NCI-H510A (cell line): ENCODE data around the gene RAB6A.
"Not testable (repeated sequence)": the region's sequence is repeated elsewhere in the genome, so short reads cannot be mapped to it uniquely, and the experiment has no call there.

ENCODE experiments used
- DNase-seq: peaks from one replicate; lab custom pipeline; 2025; lab: John Stamatoyannopoulos, UW

RAB6A gene

DNA sequence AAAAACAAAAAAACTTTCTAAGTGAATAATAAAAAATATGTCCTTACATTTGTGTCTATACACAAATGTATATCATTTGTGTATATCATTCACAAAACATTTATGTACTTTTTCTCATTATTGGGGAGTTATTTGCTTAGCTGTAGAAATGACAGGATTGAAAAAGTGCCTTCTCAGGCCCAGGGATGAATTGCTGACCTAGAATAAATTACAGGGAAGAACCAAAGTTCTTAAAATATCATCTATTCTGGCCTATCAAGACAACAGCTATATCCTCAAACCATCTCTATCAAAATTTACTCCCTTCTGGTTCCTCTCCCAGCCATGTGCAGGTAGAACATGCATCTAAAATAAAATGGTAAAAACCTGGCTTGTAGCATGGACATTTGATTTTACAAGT, 1.9 kb upstream of the RAB6A start:
- no peak for DNase-seq

DNA sequence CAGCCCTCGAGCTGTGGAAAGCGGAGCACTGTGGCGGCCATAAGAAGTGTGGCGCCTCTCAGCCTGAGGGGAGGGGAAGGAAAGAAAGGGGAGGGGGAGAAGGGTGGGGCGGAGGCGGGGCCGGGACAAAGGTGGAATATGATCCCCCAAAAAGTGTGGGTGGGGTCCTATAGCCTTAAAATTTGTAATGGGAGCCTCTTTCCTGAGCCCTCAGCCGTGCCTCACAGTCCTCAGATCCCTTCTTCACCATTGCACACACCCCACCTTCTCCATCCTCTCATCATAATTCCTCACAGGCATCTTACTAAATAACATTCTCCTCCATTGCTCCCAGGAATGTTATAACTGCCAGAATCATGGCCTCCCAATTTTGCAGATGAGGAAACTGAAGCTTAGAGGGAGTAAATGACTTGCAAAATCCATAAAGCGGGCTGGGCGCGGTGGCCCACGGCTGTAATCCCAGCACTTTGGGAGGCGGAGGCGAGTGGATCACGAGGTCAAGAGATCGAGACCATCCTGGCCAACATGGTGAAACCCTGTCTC, 600 bp upstream of the RAB6A start:
- DNase-seq: no peak

DNA sequence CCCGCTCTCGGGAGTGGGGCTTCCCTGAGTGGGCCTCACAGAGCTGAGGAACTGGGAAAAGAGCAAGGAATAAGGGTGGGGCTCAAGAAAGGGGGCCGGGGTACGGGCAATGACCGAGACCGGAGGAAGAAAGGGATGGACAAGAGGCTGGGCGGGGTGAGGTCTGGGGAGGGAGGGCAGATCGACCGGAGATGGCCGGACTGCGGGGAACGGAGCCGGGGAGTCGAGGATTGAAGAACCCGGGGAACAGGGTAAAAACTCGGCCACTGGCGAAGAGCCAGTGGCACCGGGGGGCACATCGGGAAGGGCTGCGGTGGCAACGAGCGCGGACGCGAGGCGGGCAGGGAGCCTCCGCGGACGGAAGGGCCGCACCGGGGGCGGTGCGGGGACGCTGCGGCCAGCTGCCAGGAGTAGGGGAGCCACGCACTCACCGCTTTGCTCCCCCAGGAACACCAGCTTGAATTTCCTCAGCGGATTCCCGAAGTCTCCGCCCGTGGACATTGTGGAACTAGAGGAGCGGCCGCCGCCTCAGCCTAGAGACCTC, 667 bp downstream of the RAB6A start:
- DNase-seq: no peak

DNA sequence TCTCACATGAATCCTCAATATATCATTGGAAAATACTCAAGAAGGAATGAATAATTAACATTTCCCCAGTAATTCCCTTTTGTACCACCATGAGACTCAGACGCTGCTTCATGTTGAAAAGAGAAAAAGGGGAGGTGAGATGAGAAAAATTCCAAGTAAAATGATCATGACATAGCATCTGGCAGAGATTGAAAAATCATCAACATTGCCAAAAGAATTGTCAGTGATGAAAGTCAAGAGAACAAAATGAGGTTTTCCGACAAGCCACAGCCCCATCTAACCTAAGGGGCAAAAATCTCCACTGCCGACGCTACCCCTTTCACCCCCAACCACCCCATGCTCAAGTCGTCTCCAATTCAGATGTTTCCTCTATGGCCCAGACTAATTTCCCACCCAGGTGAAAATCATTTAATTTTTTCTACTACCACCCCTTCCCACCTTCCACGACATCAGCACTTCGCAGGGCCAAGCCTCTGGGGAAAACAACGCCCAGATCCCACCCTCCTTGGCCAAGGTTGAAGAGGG, 1.2 kb downstream of the RAB6A start:
- DNase-seq: no peak

DNA sequence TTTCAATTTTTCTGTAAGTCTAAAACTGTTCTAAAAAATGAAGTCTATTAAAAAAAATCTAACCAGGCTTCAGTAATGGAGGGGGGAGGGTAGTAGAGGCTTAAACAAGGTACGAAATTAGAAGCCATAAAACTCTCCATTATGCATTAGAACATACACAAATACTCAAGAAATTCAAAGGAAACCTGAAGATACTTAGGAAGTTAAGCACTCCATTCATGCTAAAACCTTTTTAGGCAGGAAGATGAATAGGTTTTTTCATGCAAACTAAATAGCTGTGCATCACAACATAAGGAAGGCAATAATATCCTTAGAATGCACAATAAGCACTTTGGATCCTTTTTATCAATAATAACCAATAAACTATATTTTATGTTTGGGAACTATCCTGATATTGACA, 2.4 kb downstream of the RAB6A start:
- no peak for DNase-seq

DNA sequence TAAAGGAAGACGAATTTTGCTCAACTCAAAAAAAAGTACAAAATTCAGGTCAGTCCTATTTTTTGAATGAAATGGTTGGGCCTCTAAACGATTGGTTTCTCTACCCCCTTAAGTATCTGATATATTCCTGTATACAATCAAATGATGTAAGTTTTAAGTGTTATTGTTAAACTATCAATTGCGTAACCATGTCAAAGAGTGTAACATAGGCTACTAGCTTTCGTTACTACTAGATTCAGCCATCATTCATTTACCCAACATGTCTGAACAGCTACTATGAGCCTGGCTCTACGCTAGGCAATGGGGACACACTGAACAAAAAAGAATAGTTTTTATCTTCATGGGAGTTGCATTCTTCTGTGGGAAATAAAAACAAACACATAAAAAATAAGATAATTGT, 3.3 kb downstream of the RAB6A start:
- no peak for DNase-seq

DNA sequence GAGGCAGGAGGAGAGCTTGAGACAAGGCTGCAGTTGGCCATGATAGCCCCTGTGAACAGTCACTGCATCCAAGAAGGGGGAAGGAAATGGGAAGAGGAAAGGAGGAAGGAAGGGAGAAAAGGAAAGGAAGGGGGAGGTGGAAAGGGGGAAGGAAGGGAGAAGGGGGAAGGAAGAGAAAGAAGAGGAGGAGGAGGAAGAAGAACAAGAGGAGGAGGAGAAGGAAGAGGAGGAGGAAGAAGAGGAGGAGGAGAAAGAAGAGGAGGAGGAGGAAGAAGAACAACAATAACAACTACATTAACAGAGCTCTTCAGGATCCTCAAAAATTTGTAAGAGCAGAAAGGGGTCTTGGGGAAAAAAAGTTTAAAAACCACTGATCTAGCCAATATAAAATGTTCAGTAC, 5.2 kb downstream of the RAB6A start:
- DNase-seq: no peak

DNA sequence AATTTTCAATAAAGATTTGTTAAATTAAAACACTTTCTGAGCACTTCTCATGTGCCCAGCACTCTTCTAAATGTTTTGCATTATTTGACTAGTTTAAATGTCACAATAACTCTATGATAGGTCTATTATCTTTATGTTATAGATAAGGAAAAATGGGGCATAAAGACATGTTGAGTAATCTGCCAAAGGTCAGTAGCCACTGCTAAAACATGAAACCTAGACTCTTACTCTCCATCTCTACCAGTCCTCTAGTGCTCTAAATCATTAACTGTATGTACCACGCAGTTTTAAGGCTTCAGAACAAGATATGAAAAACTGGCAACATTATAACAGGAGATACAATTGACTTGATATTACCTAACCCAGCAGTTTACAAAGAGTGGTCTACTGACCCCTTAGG, 6.9 kb downstream of the RAB6A start:
- no peak for DNase-seq

DNA sequence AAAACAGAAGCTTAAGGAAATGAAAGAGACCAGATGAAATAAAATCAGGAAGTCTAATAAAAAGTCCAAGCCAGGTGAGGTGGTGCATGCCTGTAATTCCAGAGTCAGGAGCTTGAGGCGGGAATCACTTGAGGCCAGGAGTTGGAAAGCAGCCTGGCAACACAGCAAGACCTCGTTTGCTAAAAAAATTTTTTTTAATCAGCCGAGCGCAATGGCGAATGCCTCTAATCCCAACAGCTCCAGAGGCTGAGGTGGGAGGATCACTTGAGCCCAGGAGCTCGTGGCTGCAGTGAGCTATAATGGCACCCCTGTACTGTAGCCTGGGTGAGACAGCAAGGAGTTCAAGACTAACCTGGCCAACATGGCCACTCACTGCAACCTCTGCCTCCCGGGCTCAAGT, 8.0 kb downstream of the RAB6A start:
- DNase-seq: no peak

DNA sequence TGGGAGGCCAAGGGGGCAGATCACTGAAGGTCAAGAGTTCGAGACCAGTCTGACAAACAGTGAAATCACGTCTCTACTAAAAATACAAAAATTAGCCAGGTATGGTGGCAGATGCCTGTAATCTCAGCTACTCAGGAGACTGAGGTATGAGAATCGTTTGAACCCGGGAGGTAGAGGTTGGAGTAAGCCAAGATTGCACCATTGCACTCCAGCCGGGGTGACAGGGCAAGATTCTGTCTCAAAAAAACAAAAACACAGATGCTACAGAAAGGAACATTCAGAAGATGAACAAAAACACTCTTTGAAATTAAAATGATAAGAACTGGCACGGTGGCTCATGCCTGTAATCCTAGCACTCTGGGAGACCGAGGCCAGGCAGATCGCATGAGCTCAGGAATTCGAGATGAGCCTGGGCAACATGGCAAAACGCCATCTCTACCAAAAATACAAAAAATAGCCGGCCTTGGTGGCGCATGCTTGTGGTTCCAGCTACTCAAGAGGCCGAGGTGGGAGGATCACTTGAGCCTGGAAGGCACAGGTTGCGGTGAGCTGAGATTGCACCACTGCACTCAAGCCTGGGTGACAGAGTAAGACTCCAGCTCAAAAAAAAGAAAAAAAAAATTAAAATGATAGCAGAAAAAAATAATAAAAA, 8.5 kb downstream of the RAB6A start:
- DNase-seq: no peak

DNA sequence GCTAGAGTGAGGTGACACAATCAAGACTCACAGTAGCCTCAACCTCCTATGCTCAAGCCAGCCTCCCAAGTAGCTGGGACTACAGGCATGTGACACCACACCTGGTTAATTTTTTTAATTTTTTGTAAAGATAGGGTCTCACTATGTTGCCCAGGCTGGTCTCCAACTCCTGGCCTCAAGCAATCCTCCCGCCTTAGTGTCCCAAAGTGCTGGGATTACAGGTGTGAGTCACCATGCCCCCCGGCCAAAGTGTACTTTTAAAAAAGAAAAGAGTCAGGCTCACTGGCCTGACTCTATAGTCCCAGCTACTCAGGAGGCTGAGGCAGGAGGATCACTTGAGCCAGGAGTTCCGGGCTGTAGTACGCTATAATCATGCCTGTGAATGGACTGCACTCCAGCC, 10.0 kb downstream of the RAB6A start:
- DNase-seq: not testable (repeated sequence)

DNA sequence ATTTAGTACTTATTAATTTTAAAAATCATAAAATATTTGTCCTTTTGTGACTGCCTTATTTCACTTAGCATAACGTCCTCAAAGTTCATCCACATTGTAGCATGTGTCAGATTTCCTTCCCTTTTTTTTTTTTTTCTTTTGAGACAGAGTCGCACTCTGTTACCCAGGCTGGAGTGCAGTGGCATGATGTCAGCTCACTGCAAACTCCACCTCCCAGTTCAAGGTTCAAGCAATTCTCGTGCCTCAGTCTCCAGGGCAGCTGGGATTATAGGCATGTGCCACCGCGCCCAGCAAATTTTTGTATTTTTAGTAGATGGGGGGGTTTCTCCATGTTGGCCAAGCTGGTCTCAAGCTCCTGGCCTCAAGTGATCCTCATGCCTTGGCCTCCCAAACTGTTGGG, 10.6 kb downstream of the RAB6A start:
- no peak for DNase-seq

DNA sequence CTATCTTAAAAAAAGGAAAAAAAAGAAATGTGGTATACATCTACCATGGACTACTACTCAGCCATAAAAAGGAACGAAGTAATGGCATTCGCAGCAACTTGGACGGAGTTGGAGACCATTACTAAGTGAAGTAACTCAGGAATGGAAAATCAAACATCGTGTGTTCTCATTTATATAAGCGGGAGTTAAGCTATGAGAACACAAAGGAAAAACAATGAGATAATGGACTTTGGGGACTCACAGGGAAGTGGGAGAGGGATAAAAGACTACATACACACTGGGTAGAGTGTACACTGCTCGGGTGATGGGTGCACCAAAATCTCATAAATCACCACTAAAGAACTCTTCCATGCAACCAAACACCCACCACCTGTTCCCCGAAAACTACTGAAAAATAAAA, 11.8 kb downstream of the RAB6A start:
- no peak for DNase-seq

DNA sequence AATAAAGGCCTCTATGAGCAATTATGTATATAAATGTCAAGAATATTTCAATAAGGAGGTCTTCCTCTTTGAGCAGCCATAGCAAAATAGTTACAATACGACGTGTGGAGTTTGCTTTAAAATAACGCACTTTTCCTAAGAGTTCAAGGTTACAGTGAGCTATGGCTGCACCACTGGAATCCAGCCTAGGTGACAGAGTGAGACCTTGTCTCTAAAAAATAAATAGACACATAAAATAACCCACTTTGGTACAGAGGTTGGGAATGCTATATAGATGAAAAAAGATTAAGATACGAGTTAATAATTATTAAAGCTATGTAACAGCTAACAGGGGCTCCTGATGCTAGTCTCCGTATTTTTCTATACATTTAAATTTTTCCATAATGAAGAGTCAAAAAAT, 12.6 kb downstream of the RAB6A start:
- DNase-seq: no peak

DNA sequence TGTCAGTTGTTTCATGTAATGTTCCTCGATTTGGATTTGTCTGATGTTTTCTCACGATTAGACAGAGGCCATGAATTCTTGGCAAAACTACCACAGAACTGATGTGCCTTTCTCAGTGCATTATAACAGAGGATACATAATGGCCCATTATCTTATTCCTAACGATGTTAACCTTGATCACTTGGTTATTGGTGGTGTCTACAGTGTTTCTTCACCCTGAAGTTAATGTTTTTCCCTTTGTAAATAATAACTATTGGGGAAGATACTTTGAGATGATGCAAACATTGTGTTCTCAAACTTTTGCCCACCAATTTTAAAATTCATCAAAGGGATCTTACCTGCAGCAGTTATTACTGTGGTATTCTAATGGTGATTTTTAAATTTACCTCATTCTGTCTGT, 13.1 kb downstream of the RAB6A start:
- no peak for DNase-seq

DNA sequence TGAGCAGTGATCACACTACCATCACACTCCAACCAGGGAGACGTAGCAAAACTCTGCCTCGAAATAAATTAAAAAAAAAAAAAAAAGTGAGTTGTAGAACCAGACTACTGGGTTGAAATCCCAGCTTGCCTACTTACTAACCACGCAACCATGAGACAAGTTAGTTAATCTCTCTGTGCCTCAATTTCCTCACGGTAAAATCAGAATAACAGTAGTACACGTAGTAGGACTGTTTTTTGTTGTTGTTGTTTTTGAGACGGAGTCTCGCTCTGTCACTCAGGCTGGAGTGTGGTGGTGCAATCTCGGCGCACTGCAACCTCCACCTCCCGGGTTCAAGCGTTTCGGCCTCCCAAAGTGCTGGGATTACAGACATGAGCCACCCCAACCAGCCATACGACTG, 14.2 kb downstream of the RAB6A start:
- no peak for DNase-seq

DNA sequence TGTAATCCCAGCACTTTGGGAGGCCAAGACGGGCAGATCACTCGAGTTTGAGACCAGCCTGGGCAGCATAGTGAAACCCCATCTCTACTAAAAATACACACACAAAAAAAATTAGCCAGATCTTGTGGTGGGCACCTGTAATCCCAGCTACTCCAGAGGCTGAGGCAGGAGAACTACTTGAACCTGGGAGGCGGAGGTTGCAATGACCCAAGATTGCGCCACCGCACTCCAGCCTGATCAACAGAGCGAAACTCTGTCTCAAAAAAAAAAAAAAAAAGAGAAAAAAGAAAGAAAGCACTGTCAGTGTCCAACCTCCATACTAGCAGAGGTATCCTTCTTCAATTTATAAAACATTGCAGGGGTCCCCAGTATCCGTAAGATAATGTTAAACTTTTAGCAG, 17.8 kb downstream of the RAB6A start:
- DNase-seq: no peak

DNA sequence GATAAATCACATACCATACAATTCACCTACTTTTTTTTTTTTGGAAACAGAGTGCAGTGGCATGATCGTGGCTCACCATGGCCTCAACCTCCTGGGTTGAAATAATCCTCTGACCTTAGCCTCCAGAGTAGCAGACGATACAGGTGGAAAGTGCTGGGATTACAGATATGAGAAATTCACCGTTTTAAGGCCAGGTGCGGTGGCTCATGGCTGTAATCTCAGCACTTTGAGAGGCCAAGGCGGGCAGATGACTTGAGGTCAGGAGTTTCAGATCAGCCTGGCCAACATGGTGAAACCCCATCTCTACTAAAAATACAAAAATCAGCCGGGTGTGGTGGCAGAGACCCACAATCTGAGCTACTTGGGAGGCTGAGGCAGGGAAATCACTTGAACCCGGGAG, 24.9 kb downstream of the RAB6A start:
- DNase-seq: not testable (repeated sequence)

DNA sequence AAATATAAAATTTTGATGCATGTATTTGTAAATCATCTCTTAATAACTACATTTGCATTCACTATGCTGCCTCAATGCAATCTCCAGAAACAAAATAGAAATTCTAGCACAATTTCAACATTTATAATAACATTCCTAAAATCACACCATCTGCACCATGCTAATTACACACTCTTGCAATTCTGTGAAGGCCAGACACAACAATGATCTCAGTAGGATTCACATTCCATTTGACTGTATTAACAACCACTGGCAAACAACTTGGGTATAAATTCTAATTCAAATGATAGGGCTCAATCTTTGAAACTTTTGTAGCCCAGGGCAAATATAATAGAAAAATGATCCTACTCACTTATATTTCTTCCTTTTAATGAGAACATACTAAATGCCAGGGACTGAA, 25.9 kb downstream of the RAB6A start:
- no peak for DNase-seq

DNA sequence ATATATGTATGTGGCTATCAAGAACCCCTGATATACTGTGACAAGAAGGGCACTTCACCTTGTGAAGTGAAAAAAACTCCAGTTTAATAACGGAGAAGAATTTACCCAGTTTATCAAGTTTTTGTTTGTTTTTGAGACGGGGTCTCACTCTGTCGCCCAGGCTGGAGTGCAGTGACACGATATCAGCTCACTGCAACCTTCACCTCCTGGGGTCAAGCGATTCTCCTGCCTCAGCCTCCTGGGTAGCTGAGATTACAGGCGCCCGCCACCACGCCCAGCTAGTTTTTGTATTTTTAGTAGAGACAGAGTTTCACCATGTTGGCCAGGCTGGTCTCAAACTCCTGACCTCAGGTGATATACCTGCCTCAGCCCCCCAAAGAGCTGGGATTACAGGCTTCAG, 26.9 kb downstream of the RAB6A start:
- DNase-seq: not testable (repeated sequence)

DNA sequence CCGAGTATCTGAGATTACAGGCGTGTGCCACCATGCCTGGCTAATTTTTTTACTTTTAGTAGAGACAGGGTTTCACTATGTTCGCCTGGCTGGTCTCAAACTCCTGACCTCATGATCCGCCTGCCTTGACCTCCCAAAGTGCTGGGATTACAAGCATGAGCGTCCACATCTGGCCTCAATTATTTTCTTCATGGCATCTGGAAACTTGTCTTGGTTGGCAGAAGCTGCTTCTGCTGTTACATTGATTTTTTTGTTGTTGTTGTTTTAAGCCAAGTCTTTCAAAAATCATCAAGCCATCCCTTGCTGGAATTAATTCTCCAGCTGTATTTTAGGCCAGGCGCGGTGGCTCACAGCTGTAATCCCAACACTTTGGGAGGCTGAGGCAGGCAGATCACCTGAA, 27.9 kb downstream of the RAB6A start:
- DNase-seq: not testable (repeated sequence)

DNA sequence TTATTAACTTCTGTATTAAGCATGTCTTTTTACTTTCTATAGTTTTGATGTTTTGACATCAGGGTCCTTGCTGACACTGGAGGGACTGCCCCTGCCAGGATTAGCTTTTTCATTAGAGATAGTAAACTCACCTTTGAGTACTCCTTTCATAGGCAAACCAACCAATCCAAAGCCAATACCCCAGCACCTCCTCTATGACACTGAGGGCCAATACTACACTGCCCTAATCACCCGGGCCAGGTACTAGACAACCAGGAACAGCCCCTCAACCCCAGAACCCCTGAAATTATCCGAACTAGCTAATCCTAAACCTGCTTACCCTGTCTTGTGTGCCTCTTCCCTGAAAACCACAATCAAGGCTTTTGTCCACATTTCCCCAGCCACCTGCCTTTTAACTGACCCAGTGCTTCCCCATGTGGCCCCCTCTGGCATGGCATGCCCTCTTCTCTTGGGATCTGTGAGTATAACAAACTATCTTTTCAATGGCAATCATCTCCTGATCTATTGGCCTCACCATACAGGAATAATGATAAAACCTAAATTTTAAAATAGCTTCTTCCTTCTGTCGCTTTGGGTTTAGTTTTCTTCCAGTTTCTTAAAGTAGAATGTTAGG, 31.2 kb downstream of the RAB6A start:
- no peak for DNase-seq

DNA sequence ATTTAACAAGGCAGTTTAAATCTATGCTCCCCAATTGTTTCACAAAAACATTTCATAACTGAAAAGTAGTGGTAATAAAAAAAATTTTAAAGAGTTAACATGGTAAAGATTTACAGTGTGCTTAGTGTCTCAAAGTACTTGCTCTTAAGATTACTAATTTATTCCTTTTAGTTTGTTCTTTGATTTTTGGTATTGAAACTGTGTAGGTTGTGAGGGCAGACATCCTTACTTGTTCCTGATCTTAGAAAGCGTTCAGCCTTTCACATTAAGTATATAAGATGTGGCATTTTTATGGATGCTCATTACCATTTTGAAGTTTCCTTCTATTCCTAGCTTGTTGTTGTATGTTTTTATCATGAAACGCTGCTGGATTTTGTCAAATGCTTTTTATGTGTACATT, 32.9 kb downstream of the RAB6A start:
- no peak for DNase-seq

DNA sequence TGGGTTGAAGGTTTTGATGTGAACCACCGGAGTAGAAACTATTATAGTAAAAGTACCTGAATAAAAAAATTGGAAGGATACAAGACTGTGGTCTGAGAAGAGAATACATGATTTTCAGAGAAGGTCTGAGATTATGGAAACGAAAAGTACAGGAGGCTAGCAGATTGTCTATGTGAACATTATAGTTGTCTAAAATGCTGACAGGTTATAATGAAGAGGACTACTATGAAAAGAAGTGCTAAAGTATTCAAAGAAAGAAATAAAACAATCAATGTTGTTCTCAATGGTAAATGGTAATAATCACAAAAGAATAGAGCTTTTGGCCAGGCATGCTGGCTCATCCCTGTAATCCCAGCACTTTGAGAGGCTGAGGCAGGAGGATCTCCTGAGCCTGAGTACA, 34.0 kb downstream of the RAB6A start:
- DNase-seq: no peak
